Esophagus muscularis mucosa (tissue), 4 donors: ENCODE results near the gene ARHGAP8.

Experiments
- CTCF ChIP-seq, 3 experiments: fragments of 200-600 bp in 2 of 3; fragments of 450-650 bp in 1 of 3; sonication (generic) in 2 of 3; IDR thresholded peaks; one replicate each; pipeline ENCODE4 v1.5.1; 2017 to 2019; ENCODE audit warnings: antibody characterized with exemption in 3 of 3, mild to moderate bottlenecking in 2 of 3, moderate library complexity in 1 of 3
- EP300 ChIP-seq: sonication (generic); formaldehyde crosslinking; IDR thresholded peaks from one replicate; pipeline ENCODE4 v1.6.1; 2017; ENCODE audit warnings: antibody characterized with exemption
- POLR2A ChIP-seq: fragments of 450-650 bp; IDR thresholded peaks from one replicate; pipeline ENCODE4 v1.6.1; 2017; ENCODE audit warnings: antibody characterized with exemption, moderate library complexity, mild to moderate bottlenecking, low read depth
- POLR2AphosphoS5 ChIP-seq, 2 donors: sonication (generic); formaldehyde crosslinking; IDR thresholded peaks; one replicate each; pipeline ENCODE4 v1.6.1; 2017; ENCODE audit warnings: antibody characterized with exemption in 2 of 2

GRCh38 chr22:44892803-44893730, 140.7 kb downstream of the ARHGAP8 start:
- TF ChIP-seq CTCF (IDR thresholded peaks at IDR 0.05) (no peak), EP300 (no peak), POLR2AphosphoS5 (IDR thresholded peaks at IDR 0.05) (no peak), POLR2A (no peak)
